ENCODE results near the gene MYH15. TPM values are rescaled to one million over a fixed set of nuclear protein-coding genes. Genes with fewer than 3 reads are reported as not detected.
"Not testable (repeated sequence)": the region's sequence is repeated elsewhere in the genome, so short reads cannot be mapped to it uniquely, and the experiment has no call there.

The MYH15 gene
- total RNA-seq, 1 donor from 2014 or later = 0.05 TPM

- Mint-ChIP-seq H3K4me3 (ENCODE audit: unreplicated experiment) (no peak overlapping the region), H3K4me1 (ENCODE audit: low read depth) (peaks cover under 1% of the 10 kb centered on the region), H3K36me3 (ENCODE audit: low read depth) (no peaks in the 10 kb centered on the region), H3K9me3 (ENCODE audit: low read depth) (no peaks in the 10 kb centered on the region), H3K27me3 (ENCODE audit: low read depth) (no peaks in the 10 kb centered on the region), H3K27ac (ENCODE audit: unreplicated experiment) (no peak overlapping the region)
- no peak for TF ChIP-seq CTCF (IDR thresholded peaks at IDR 0.05)
- no peak for DNase-seq (ENCODE audit: low spot score)
Measured at GRCh38 chr3:108383306-108383705, 127.1 kb downstream of the MYH15 start.

GRCh38 chr3:108381529-108382140 is 128.8 kb downstream of the MYH15 start:
- Mint-ChIP-seq H3K9me3 (ENCODE audit: low read depth) (no peaks in the 10 kb centered on the region), H3K4me3 (ENCODE audit: unreplicated experiment) (no peak overlapping the region), H3K36me3 (ENCODE audit: low read depth) (no peaks in the 10 kb centered on the region), H3K4me1 (ENCODE audit: low read depth) (no peaks in the 10 kb centered on the region), H3K27ac (ENCODE audit: unreplicated experiment) (no peak overlapping the region), H3K27me3 (ENCODE audit: low read depth) (no peaks in the 10 kb centered on the region)
- DNase-seq (ENCODE audit: low spot score) = no peak
- no peak for TF ChIP-seq CTCF (IDR thresholded peaks at IDR 0.05)

- H3K36me3 Mint-ChIP-seq (ENCODE audit: low read depth) = no peaks in the 10 kb centered on the region
- H3K27me3 Mint-ChIP-seq (ENCODE audit: low read depth) = no peaks in the 10 kb centered on the region
- TF ChIP-seq CTCF (IDR thresholded peaks at IDR 0.05) = no peak
- no peak for DNase-seq (ENCODE audit: low spot score)
- no peaks in the 10 kb centered on the region for H3K9me3 Mint-ChIP-seq (ENCODE audit: low read depth)
- H3K4me3 Mint-ChIP-seq (ENCODE audit: unreplicated experiment) = no peak overlapping the region
- H3K4me1 Mint-ChIP-seq (ENCODE audit: low read depth) = no peaks in the 10 kb centered on the region
- H3K27ac Mint-ChIP-seq (ENCODE audit: unreplicated experiment) = no peak overlapping the region
Measured at GRCh38 chr3:108380128-108380795, 130.1 kb downstream of the MYH15 start.

GRCh38 chr3:108378952-108379342 is 131.4 kb downstream of the MYH15 start:
- DNase-seq (ENCODE audit: low spot score); H3K36me3 Mint-ChIP-seq (ENCODE audit: low read depth); H3K4me3 Mint-ChIP-seq (ENCODE audit: unreplicated experiment); H3K27me3 Mint-ChIP-seq (ENCODE audit: low read depth); H3K4me1 Mint-ChIP-seq (ENCODE audit: low read depth); H3K27ac Mint-ChIP-seq (ENCODE audit: unreplicated experiment); H3K9me3 Mint-ChIP-seq (ENCODE audit: low read depth): not testable (repeated sequence)

- no peaks in the 10 kb centered on the region for H3K36me3 Mint-ChIP-seq (ENCODE audit: low read depth)
- H3K4me1 Mint-ChIP-seq (ENCODE audit: low read depth) = no peaks in the 10 kb centered on the region
- H3K27me3 Mint-ChIP-seq (ENCODE audit: low read depth) = no peaks in the 10 kb centered on the region
- H3K4me3 Mint-ChIP-seq (ENCODE audit: unreplicated experiment) = no peak overlapping the region
- DNase-seq (ENCODE audit: low spot score) = no peak
- no peak for TF ChIP-seq CTCF (IDR thresholded peaks at IDR 0.05)
- H3K27ac Mint-ChIP-seq (ENCODE audit: unreplicated experiment) = no peak overlapping the region
- no peaks in the 10 kb centered on the region for H3K9me3 Mint-ChIP-seq (ENCODE audit: low read depth)
Measured at GRCh38 chr3:108378153-108378951, 132.0 kb downstream of the MYH15 start.
